ENCODE measurements around the gene L3MBTL3.

The L3MBTL3 gene

DNA sequence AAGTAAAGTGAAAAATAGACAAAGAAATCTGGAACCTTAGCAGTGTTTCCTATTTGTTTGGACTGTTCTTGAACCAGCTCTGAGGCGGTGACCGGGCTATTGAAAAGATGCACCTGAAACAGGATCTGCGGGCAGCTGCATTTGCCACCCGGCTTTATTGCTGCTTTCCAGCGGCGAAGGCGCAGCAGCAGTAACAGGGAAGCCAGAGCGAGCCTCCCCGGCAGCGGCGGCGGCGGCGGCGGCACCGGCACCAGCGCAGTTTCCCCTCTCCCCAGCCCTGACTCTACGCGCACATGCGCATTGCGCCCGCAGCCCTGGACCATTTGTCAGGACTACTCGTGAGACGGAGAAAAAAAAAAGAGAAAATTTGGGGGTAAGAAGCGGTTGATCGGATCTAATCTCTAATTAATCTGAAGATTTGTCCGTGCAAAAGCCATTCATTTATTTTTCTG lies at the start of gene L3MBTL3:
TSS of gene L3MBTL3 (plus strand) at position 290 of the 452 bp plus-strand sequence. CDS start 24,119 bp downstream, outside the sequence.
- peak; percentile 62 for DNase-seq

DNA sequence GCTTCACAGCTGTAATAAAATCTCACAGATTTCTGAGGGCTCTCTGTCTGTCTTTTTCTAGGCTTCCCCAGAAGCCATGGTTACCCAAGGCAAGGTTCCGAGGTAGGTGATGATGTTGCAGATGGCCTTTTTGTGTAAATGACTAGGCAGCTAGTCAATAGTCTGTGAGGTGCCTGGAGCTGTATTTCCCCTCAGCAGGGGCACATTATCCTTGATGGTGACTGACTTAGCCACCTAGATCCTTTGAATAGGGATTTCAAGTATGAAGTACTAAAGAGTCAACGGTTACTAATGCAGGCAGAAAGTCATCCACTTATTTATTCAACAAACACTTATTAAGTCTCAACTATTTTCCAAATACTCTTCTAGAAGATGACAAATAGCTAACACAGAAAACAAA lies 49.3 kb upstream of the L3MBTL3 start:
- DNase-seq: no peak

DNA sequence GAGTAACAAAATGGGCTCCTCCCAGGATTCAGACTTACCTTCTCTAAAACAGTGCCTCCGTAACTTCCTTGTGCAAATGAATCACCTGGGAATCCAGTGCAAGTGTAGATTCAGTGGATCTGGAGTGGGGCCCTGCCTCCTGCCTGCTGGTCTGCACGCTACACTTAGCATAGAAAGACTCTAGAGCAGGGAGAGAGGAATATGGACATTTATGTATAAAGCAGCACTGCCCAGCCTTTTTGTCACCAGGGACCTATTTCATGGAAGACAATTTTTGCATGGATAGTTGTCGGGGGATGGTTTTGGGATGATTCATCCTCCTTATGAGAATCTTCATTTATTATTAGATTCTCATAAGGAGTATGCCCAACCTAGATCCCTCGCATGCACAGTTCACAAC lies 42.3 kb upstream of the L3MBTL3 start:
- DNase-seq: no peak

DNA sequence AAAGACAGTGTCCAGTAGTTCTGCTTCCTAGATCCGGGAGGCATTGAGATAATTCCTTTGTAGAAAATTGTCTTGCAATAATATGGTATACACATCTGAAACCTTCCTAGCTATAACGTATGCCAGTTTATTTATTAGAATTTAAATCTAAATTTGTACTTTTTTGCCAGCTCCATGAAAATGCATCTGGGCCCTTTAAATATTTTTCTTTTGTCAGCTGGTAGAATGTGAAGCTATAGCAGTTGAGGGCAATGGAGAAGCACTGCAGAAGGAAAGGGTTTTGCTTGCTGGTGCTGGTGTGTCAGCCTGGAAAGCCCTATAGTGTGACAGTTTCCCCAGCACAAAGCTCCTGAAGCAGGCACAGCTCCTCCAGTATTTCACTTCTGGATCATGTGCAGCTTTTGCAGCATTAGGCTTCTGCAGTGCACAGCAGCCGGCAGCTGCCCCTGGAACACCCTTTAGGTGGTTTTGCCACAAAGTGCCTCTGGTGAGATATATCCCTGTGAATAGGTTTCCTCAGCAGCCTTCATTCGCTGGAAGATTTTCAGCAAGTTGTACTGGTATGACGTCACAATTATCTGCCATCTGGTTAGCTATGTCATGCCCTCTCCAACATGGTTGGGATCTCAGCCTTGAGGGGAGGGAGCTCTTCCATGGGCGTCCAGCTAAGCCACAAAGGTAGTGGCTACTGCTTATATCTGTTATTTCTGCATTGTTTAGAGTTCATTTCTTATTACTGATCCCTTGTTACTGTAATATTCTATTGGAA lies 40.0 kb upstream of the L3MBTL3 start:
- DNase-seq: no peak

DNA sequence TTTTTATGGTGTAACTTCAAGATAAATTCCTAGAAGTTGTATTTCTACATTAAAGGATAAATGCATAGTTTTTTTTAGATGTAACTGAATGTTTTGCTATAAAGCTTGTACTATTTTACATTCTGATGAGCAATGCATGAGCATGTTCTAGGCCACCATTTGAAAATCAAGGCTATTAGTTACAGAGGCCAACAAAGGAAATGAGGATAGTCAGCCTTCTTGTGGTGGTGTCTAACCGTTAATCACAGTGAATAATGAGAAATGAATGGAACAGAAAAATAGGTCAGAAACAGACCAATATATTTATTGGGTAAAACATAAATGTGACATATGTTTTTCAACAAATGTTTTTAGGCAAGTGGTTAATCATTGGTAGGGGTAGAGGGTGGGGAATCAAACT lies 37.6 kb upstream of the L3MBTL3 start:
- no peak for DNase-seq

DNA sequence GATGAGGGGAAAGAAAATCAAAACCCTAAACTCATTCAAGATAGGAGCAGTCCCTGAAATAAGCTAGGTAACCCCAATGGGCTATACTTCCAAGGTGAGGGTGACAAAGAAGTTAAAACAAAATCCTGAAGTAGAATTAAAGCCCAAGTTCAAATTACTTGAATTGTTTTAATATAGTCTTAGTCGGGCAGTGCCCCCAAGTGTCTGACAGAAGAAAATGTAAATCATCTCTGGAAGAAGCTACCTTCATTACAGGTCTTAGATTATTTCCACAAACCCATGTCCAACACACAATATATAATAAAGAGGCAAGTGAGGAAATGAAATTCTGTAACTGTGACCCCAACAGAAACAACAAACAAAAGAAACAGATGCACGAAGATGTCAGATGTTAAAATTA lies 36.8 kb upstream of the L3MBTL3 start:
- DNase-seq: no peak

DNA sequence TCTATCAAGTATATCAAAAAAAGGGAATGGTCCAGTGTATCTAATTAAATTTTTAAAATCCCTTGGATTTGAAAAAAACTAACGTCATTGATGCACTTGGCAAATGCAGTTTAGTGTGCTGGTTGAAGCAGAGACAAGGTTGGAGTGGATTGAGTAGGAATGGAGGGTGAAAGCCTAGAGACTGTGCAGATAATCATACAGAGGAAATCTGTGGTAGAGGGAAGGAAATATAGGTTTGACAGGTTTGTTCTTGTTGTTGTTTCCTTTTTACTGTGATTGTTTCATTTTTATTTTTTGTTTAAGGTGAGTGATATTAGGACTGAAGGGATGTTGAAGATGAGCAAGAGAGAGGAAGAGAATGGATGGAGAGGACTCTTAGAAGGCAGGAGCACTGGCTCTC lies 29.0 kb upstream of the L3MBTL3 start:
- DNase-seq: no peak

DNA sequence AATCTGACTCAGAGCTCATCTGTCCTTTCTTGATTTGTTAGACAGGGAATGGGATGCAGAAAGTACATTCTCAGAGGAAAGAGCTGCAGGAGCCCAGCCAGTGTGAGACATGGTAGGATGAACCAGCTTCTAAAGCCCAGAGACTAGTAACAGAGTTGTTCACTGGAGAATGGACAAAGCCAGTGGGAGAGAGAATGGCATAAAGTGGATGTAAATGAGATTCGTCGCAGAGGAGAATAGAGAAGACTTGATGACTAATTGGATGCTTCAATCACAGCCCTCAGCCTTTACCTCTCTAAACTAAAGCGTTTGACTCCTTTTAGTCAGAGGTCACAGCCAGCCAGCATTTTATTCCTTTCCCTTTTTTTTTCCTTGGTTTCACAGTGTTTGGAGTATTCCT lies 25.5 kb upstream of the L3MBTL3 start:
- DNase-seq: no peak

DNA sequence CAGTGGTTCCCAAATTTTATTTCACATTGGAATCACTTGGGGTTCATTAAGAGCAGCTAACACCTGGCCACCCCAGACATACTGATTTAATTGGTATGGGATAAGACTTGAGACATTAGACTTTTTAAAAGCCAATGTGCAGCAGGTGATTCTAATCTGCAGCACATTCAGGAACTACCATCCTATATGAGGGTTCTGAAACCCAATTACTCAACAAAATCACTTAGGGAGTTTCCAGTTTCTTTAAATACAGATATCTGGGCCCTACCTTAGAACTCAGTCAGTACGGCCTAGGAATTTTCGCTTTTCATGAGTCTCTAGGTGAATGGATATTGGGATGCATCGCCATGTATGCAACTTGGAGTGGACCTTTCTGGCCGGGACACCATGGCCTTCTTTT lies 24.0 kb upstream of the L3MBTL3 start:
- no peak for DNase-seq

DNA sequence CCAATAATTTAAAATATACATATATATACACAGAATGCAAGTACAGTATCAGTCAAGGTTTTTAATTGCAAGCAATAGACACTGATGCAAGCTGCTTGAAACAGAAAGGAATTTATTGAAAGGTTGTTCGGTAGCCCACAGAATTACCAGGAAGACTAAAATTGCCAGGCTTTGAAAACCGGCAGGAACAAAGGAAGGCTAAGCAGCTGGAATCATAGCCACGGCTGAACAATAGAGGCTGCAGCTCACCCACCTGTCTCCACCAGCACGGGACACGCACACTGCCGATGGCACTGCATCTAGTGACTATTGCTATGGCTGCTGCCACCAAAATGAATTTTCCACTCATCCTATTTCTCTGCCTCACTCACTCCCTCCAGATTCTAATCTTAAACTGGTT lies 22.0 kb upstream of the L3MBTL3 start:
- DNase-seq: no peak

DNA sequence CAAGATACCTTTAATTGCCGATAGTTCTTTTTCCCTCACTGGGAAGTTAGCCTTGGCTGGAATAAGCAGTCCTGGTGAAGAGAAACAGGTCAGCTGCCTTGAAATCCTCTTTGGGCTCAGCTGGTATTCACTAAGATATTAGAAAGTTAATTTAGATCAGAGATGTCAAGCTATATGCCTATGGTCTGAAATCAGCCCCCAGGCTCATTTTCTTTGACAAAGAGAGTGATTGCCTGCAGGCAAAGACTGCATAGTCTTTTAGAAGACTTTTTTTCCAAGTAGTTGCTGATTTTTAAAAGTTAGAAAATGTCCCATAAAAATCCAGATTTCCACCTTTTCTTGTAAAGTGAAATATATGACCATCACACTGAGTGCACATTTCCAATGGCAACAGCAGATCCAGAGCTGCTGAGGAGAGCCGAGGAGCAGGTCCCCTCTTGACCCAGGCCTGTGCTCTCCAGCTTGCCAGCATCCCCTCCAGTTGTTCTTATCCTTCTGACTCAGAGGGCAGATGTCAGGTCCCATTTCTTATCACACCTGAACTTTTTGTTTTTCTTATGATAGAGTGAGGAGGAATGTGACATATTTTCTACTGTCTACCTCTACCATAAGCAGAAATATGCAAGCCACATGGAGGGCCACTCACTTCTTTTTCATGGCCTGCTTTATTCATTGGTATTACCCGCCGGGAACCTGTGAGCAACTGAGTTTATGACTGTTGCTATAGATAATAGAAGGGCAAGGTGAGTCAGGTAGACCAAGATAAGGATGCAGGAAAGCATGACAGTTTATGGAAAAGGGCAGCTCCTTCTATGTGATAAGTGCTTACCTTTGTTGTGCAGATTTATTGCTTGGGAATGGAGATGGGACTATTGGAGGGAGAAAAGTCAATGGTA lies 17.6 kb upstream of the L3MBTL3 start:
- no peak for DNase-seq

DNA sequence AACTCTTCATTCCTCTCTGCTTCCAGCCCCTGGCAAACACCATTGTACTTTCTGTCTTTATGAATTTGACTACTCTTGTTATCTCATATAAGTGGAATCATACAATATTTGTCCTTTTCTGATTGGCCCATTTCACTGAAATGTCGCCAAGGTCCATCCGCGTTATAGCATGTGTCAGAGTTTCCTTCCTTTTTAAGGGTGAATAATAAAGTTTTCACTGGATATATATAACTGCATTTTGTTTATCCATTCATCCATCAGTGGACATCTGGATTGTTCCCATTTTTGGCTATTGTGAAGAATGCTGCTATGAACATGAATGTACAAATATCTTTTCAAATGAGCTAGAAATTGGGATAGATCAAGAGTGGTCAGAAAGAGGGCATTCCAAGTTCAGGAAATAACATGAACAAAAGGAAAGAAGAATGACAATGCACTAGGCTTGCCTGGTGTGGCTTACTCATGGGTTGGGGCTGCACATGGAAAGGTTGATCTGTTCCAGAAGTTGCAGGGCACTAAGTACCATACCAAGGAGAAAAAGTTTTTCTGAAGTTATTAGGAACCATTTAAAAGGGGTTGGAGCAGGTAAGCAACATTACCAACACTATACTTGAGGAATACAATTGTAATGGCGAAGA lies 10.0 kb upstream of the L3MBTL3 start:
- DNase-seq: no peak

DNA sequence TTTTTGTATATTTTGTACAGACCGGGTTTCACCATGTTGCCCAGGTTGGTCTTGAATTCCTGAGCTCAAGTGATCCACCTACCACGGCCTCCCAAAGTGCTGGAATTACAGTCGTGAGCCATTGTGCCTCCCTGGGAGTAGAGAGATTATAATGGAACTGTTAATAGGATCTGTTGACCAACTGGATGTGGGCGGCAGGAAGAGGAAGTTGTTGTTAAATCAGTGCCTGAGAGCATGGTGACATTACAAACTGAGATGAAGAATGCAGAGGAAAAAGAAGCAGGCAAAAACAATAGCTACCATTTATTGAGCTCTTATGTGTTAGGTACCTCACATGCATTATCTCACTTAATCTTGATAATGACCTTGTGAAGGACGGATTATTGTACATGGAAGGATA lies 9.2 kb upstream of the L3MBTL3 start:
- no peak for DNase-seq

DNA sequence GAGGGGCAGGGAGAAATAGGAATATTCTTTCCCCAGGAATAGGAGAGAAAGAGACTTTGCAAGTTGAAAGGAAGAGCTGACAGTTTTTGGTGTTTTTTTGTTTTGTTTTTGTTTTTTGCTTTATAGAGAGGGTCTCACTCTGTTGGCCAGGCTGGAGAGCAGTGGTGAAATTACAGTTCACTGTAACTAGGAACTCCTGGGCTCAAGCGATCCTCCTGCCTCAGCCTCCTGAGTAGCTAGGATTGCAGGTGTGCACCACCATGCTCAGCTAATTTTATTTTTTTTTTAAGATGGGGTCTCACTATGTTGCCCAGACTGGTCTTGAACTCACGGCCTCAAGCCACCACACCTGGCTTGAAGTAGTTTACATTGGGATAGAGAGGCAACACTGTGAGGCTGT lies 8.0 kb upstream of the L3MBTL3 start:
- DNase-seq: no peak

DNA sequence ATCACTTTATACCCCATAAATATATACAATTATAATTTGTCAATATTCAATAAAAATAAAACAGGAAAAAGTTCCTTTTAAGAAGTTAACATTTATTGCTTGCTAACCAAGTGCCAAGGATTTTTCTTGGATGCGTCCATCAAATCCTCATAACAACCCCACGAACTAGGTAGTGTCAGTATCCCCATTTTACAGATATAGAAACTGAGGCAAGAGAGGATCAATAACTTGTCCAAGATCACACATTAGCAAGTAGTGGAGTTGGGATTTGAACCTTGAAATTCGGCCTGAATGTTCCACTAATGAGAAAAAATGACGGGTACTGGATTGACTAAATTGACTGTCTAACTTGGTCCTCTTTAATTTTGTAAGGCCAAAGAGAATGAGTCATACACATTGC lies 5.7 kb upstream of the L3MBTL3 start:
- no peak for DNase-seq

DNA sequence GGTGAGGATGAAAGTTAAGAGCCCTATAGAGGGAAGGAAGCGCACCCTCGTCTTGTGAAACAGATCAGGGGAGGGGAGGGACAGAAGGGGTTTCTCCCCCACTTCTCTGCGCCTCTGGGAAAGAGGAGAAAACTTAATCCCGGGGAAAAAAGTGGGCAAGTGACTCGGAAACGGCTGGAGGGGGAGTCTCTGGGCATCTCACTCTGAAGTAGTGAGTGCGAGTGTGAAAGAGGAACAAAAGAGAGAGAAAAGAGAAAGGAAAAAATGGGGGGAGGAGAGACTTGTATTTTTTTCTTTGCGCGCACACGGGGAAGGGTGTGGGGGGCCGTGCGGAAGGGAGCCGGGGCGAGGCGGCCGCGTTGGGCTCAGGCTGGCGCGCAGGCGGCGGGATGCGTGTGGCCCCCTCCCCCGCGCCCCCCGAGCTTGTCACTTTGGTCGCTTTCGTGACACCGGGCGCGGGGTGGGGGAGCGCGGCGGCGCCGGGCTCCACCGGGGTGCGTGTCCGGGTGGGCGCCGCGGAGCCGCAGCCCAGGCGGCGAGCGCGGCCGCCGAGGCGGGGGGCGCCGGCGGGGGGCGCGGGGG lies 454 bp downstream of the L3MBTL3 start:
- DNase-seq: no peak

DNA sequence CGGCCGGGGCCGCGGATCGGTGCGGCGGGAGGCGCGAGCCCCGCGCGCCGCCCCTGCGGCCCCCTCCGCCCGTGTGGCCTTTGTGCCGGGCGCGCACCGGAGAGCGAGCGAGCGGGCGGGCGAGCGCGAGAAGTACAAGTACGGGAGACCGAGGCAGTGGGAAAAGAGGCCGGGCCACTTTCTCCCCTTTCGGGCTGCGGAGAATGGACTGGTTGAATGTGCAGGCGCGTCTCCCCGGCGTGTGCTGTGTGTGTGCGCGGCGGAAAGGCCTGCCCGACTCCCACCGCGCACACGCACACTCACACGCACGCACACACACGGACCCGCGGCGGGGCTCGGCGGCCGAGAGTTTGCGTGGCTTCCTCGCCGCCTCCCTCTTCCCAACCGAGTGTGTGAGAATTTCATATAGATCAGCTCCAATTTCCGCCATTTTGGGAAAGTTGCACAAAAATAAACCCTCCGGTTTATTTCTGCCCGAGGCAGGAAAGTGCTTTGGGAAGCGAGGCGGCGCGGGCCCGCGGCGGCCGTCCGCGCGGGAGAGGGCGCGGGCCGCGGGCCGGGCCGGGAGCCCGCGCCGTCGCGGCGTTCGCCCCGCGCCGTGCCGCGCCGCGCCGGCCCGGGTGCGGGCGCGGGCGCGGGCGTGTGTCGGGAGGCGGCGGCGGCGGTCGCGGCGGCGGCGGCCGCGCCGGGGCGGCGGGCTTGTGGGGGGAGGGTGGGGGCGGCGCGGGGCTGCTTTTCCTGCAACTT lies 1.1 kb downstream of the L3MBTL3 start:
- DNase-seq: no peak

DNA sequence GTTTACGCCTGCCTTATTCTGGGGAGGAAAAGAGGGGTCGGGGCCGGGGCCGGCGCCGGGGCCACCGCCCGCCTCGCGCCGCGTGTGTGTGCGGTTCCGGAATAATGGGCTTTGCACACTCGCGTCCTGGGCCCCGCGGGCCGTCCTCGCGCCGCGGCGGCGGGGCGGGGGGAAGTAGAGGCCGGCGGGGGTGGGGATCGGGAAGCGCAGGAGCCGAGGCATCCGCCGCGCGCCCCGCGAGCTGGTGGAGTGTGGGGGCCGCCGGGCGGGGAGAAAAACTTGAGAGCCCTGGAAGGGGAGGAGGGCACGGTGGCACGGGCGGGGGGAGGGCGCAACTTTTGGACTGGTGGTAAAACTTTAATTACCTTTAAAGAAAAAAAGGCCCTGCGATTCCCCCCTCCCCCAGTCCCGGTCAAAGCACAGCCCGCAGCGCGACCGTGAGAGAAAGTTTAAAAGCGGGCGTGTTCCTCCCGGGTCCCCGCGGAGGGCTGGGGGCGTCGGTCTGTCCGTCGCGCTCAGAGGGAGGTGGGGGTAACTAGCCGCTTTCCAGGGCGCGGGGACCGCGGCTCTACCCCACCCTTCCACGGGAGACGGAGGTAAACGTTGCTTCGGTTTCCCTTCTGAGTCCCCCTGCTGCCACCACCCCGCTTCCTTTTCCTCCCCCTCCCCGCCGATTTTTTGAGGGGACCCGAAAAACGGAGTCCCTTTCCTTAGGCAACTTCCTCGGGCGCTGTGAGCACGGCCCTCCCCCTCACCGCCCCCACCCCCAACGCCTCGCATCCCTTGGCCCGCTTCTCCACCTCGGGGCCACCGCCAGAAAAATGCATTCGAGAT lies 1.9 kb downstream of the L3MBTL3 start:
- no peak for DNase-seq

DNA sequence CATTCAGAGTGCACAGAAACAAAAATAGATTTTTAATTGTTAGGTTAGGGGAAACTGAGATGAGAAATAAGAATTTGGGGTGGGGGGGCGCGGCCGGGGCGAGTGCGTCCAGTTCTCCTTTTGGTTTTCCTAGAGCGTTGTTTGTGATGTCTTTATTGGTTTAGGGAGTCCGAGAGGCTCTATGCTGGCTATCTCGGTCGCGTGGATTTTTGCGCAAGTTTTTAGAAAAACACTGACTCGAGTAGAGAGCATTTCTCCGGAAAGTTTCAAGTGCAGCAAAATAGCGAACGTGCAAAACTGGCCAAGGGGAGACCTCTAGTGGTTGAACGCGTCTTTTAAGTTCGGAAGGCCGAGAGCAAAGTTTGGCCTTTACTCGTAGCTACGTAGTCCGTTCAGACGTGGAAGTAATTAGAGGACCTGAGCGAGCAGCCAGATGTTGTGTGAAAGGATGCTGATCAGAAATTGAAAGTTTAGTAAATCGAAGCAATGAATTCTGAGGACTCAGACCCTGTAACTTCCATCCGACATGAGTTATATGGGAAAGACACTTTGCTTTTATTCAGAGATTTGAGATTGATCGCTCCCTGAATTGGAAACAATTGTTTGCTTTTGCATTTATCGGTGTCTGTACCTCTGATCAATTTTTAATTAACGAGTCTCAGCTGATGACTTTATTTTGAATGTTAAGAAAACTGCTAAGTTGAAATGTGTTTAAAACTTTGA lies 2.7 kb downstream of the L3MBTL3 start:
- peak; percentile 20 for DNase-seq

DNA sequence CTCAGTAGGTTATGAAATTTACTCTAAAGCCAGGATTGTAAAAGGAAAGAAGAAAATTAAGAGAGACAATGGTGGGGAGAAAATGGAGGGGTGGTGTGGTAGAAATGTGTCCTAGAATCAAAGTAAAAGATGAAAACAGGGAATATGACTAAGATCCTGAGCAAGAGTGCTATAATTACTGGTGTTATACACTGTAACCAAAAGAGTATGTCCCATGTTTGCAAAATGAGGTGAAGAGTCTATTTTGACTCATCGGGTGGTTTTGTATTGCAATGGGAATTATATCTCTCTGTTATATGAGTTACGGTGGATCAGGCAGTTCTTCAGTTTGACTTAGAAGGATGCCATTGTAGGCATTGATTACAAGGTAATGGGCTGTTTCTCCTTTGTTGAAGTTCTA lies 8.5 kb downstream of the L3MBTL3 start:
- no peak for DNase-seq

DNA sequence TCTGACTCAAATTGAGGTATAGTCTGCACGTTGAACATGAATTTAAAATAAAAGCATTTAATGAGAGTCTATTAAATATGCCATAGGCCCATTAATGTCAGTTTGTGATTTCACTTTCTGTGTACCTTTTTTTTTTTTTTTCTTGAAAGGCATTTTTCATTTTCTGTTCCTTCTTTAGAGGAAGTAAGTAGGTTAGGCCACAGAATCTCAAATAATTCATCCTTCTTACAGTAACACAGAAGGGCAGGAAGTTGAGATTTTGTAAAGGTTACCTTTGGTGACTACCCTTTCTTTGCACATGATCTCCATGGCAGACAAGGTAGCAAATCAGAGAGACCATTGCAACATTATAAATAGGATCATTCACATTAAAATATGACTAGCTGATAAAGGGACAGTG lies 9.6 kb downstream of the L3MBTL3 start:
- no peak for DNase-seq
